GM18867 (cell line): ENCODE measurements around the gene TMEM184A.
A peak's percentile ranks its signal among the peaks of the same experiment; 100 is the strongest.

Source experiments
- ATAC-seq: cut with Tn5 transposase; IDR thresholded peaks from one replicate; pipeline ENCODE4 v1.9.1; 2021; ENCODE audit warnings: mild to moderate bottlenecking, moderate library complexity; ENCODE audit not compliant: unreplicated experiment

Gene TMEM184A

GRCh38 chr7:1540776-1541271 lies 15.2 kb downstream of the TMEM184A start:
- ATAC-seq = no peak

- ATAC-seq = no peak
Observed at GRCh38 chr7:1539882-1540775, 15.9 kb downstream of the TMEM184A start.

- no peak for ATAC-seq
Observed at GRCh38 chr7:1539181-1539881, 16.7 kb downstream of the TMEM184A start.

- ATAC-seq = no peak
Observed at GRCh38 chr7:1538544-1539180, 17.3 kb downstream of the TMEM184A start.

GRCh38 chr7:1537535-1538412 lies 18.2 kb downstream of the TMEM184A start:
- no peak for ATAC-seq

- ATAC-seq = no peak
Observed at GRCh38 chr7:1536743-1537534, 19.1 kb downstream of the TMEM184A start.

- no peak for ATAC-seq
Observed at GRCh38 chr7:1536455-1536742, 19.6 kb downstream of the TMEM184A start.

GRCh38 chr7:1535701-1536454 lies 20.1 kb downstream of the TMEM184A start:
- ATAC-seq = no peak

GRCh38 chr7:1535100-1535458 lies 20.9 kb downstream of the TMEM184A start:
- no peak for ATAC-seq

- no peak for ATAC-seq
Observed at GRCh38 chr7:1534330-1535099, 21.5 kb downstream of the TMEM184A start.

- ATAC-seq = peak; percentile 30
Observed at GRCh38 chr7:1533547-1534329, 22.3 kb downstream of the TMEM184A start.

GRCh38 chr7:1533255-1533546 lies 22.8 kb downstream of the TMEM184A start:
- ATAC-seq = no peak

GRCh38 chr7:1532456-1533254 lies 23.4 kb downstream of the TMEM184A start:
- no peak for ATAC-seq

- ATAC-seq = no peak
Observed at GRCh38 chr7:1531979-1532455, 24.0 kb downstream of the TMEM184A start.

- ATAC-seq = peak; percentile 21
Observed at GRCh38 chr7:1531263-1531978, 24.6 kb downstream of the TMEM184A start.

GRCh38 chr7:1530946-1531262 lies 25.1 kb downstream of the TMEM184A start:
- ATAC-seq = peak; percentile 25
